Tibial nerve (tissue), 4 donors: ENCODE measurements around the gene NUTM1. TPM values are rescaled to one million over a fixed set of nuclear protein-coding genes. Genes with fewer than 3 reads are reported as not detected.
"Not testable (repeated sequence)": the region's sequence is repeated elsewhere in the genome, so short reads cannot be mapped to it uniquely, and the experiment has no call there.

ENCODE experiments used
- DNase-seq, 2 donors: peaks; one replicate each; pipeline ENCODE4 v3.0.0-alpha.2; 2019; ENCODE audit warnings: low spot score in 2 of 2
- H3K27ac ChIP-seq, 4 donors: fragments of 200-600 bp; sonication (generic) in 3 of 4; one replicate each; pipeline ENCODE4 v1.5.1; 2017 to 2019; ENCODE audit warnings: mild to moderate bottlenecking in 1 of 4
- H3K27me3 ChIP-seq, 2 donors: fragments of 200-600 bp; sonication (generic) in 1 of 2; one replicate each; pipeline versions ENCODE4 v1.5.1 to v1.6.0; 2017 to 2019
- H3K36me3 ChIP-seq, 3 donors: fragments of 200-600 bp; sonication (generic); one replicate each; pipeline ENCODE4 v1.5.1; 2018 to 2019
- H3K4me1 ChIP-seq, 4 donors: fragments of 200-600 bp; sonication (generic) in 3 of 4; one replicate each; pipeline ENCODE4 v1.5.1; 2017 to 2019
- H3K4me3 ChIP-seq, 4 donors: fragments of 200-600 bp; sonication (generic) in 3 of 4; one replicate each; pipeline ENCODE4 v1.5.1; 2017 to 2019; ENCODE audit warnings: mild to moderate bottlenecking in 1 of 4, moderate library complexity in 1 of 4
- H3K9me3 ChIP-seq, 4 donors: fragments of 200-600 bp; sonication (generic) in 3 of 4; one replicate each; pipeline ENCODE4 v1.5.1; 2017 to 2019
- CTCF ChIP-seq, 5 experiments: fragments of 200-600 bp in 3 of 5; fragments of 450-650 bp in 2 of 5; sonication (generic) in 3 of 5; IDR thresholded peaks; one replicate each; pipeline ENCODE4 v1.5.1; 2016 to 2019; ENCODE audit warnings: antibody characterized with exemption in 5 of 5, mild to moderate bottlenecking in 3 of 5, moderate library complexity in 2 of 5
- EP300 ChIP-seq, 2 donors: sonication (generic); formaldehyde crosslinking; IDR thresholded peaks; one replicate each; pipeline ENCODE4 v1.6.1; 2017; ENCODE audit warnings: antibody characterized with exemption in 2 of 2, mild to moderate bottlenecking in 1 of 2
- POLR2A ChIP-seq, 2 donors: fragments of 450-650 bp; IDR thresholded peaks; one replicate each; pipeline ENCODE4 v1.6.1; 2017; ENCODE audit warnings: antibody characterized with exemption in 2 of 2, mild to moderate bottlenecking in 2 of 2, moderate library complexity in 2 of 2
- WGBS, 2 donors: methylation state at CpG; one replicate each; pipeline ENCODE4 v1.1.5; 2018; 5-methylcytosine and 5-hydroxymethylcytosine counted together
- total RNA-seq, 4 donors: library from RNA; depleted of rRNA; stranded (reverse); fragments of >200 nt; gene quantifications; one replicate each; pipeline ENCODE4 v1.1.0, GENCODE V29; 2016

NUTM1 gene
- total RNA-seq, 4 donors from 2014 or later: not detected

GRCh38 chr15:34337557-34338306 lies 5.4 kb upstream of the NUTM1 start, which contains the start of gene SLC12A6:
SLC12A6 (minus strand) TSS chr15:34337781; CDS start chr15:34336680, 1,101 bp downstream.
- Histone ChIP-seq H3K4me3 (peak within 1 kb of the TSS; percentile 61 to 97 (median 75)), H3K27me3 (no peaks in the 10 kb centered on the region), H3K4me1 (peaks cover 0 to 64% (median 20%) of the 10 kb centered on the region in 4 donors), H3K9me3 (no peaks in the 10 kb centered on the region), H3K36me3 (peaks cover 0 to 22% (median 0%) of the 10 kb centered on the region in 3 donors), H3K27ac (peak within 1 kb of the TSS; percentile 63 to 95 (median 84))
- 0% methylated on average over 16 to 36 of the region's 78 CpGs for WGBS, 2 donors
- peak; percentile 67 to 73 for TF ChIP-seq POLR2A (IDR thresholded peaks at IDR 0.05)
- TF ChIP-seq CTCF (IDR thresholded peaks at IDR 0.05): peak in 1 of 5 experiments; percentile 23
- peak in 1 of 2 donors; percentile 75 for TF ChIP-seq EP300 (IDR thresholded peaks at IDR 0.05)
- peak; percentile 74 to 79 for DNase-seq

GRCh38 chr15:34338347-34338746 lies 4.8 kb upstream of the NUTM1 start:
- WGBS, 2 donors: 72 to 75% methylated on average over 16 of the region's 16 CpGs
- TF ChIP-seq POLR2A (IDR thresholded peaks at IDR 0.05): no peak
- Histone ChIP-seq H3K27me3 (no peaks in the 10 kb centered on the region), H3K4me1 (peaks cover 0 to 64% (median 20%) of the 10 kb centered on the region in 4 donors), H3K4me3 (peak overlapping the region; percentile 35 to 97 (median 75)), H3K27ac (peak overlapping the region in 3 of 4 donors; percentile 74 to 95 (median 94)), H3K9me3 (no peaks in the 10 kb centered on the region), H3K36me3 (peaks cover 0 to 22% (median 0%) of the 10 kb centered on the region in 3 donors)
- no peak for DNase-seq

GRCh38 chr15:34339946-34340345 lies 3.2 kb upstream of the NUTM1 start:
- H3K4me3 ChIP-seq: no peak overlapping the region
- no peak for DNase-seq
- H3K9me3 ChIP-seq: no peaks in the 10 kb centered on the region
- WGBS, 2 donors: 81 to 89% methylated on average over 3 of the region's 3 CpGs
- TF ChIP-seq EP300 (IDR thresholded peaks at IDR 0.05) (no peak), CTCF (IDR thresholded peaks at IDR 0.05) (no peak), POLR2A (IDR thresholded peaks at IDR 0.05) (no peak)
- peaks cover 0 to 48% (median 16%) of the 10 kb centered on the region in 4 donors for H3K4me1 ChIP-seq
- peaks cover 0 to 22% (median 0%) of the 10 kb centered on the region in 3 donors for H3K36me3 ChIP-seq
- H3K27ac ChIP-seq: no peak overlapping the region
- H3K27me3 ChIP-seq: no peaks in the 10 kb centered on the region

GRCh38 chr15:34341381-34342212 lies 1.5 kb upstream of the NUTM1 start:
- WGBS, 2 donors: 94 to 97% methylated on average over 15 of the region's 15 CpGs
- no peaks in the 10 kb centered on the region for H3K27me3 ChIP-seq
- H3K9me3 ChIP-seq: no peaks in the 10 kb centered on the region
- H3K4me1 ChIP-seq: peaks cover 0 to 35% (median 9%) of the 10 kb centered on the region in 4 donors
- peaks cover 0 to 22% (median 0%) of the 10 kb centered on the region in 3 donors for H3K36me3 ChIP-seq
- H3K27ac ChIP-seq: no peak overlapping the region
- DNase-seq: no peak
- H3K4me3 ChIP-seq: peak overlapping the region in 3 of 4 donors; percentile 61 to 87 (median 72)
- no peak for TF ChIP-seq POLR2A (IDR thresholded peaks at IDR 0.05)
- TF ChIP-seq CTCF (IDR thresholded peaks at IDR 0.05): no peak
- no peak for TF ChIP-seq EP300 (IDR thresholded peaks at IDR 0.05)

- 40% methylated on average over 26 of the region's 26 CpGs for WGBS, 2 donors
These were observed 840 bp upstream of the NUTM1 start for GRCh38 chr15:34342213-34342736.

More at GRCh38 chr15:34342213-34342736, 840 bp upstream of the NUTM1 start:
- H3K27me3 ChIP-seq, H3K9me3 ChIP-seq, DNase-seq: not testable (repeated sequence)
- Histone ChIP-seq H3K27ac (peak overlapping the region; percentile 66 to 94 (median 90)), H3K36me3 (peaks cover 0 to 22% (median 0%) of the 10 kb centered on the region in 3 donors), H3K4me3 (peak overlapping the region; percentile 61 to 87 (median 74)), H3K4me1 (peaks cover 0 to 30% (median 9%) of the 10 kb centered on the region in 4 donors)
